Uterus (tissue), 2 donors: ENCODE data around the gene CHST8.

ENCODE experiments used
- POLR2A ChIP-seq, 2 donors: fragments of 450-650 bp; IDR thresholded peaks; one replicate each; pipeline ENCODE4 v1.6.1; 2016; ENCODE audit warnings: antibody characterized with exemption in 2 of 2, mild to moderate bottlenecking in 1 of 2, moderate library complexity in 1 of 2
- TF ChIP-seq, protein P1 (sequence below), 4 experiments: fragments of 200-600 bp in 2 of 4; fragments of 450-650 bp in 2 of 4; sonication (generic) in 2 of 4; IDR thresholded peaks; one replicate each; pipeline ENCODE4 v1.5.1; 2016 to 2019; ENCODE audit warnings: antibody characterized with exemption in 4 of 4, mild to moderate bottlenecking in 2 of 4, moderate library complexity in 1 of 4

DNA sequence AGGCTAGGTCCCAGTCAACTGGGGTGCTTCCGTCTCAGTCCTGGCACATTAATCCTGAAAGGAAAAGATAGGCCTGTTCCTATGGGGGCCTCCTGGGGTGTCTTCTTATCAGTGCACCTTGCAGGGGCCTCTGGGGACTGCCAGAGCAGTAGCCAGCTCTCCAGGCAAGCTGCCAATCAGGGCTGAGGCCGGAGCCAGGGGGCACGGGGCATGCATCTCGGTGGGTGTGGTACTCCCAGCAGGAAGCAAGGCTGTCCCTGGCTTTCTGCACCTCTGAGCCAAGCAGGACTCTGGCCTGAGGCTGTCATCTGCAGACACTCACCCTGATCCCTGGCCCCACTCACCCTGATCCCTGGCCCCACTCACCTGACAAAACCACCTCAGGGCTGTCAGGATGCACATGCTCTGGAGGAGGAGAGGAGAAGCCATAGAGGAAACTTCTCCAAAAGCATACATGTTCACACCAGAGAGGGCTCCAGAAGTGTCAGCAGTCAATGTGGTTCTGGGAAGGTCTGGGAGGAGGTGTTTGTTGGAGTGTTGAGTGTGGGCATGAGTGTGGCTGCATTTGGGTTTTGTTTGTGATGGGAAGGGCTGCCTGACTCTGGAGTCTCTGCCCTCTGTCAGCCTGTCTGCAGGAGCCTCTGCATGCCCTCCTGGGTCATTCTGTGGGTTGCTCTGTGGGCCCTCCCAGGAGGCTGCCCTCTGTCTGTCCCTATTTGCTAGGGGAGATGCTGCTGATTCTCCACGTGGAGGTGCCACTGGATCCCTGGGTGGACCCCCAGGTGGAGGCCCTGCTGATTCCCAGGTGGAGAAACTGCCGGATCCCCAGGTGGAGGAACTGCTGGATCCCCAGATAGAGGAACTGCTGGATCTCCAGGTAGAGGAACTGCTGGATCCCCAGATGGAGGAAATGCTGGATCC, 152.2 kb downstream of the CHST8 start:
- TF ChIP-seq, protein P1, sequence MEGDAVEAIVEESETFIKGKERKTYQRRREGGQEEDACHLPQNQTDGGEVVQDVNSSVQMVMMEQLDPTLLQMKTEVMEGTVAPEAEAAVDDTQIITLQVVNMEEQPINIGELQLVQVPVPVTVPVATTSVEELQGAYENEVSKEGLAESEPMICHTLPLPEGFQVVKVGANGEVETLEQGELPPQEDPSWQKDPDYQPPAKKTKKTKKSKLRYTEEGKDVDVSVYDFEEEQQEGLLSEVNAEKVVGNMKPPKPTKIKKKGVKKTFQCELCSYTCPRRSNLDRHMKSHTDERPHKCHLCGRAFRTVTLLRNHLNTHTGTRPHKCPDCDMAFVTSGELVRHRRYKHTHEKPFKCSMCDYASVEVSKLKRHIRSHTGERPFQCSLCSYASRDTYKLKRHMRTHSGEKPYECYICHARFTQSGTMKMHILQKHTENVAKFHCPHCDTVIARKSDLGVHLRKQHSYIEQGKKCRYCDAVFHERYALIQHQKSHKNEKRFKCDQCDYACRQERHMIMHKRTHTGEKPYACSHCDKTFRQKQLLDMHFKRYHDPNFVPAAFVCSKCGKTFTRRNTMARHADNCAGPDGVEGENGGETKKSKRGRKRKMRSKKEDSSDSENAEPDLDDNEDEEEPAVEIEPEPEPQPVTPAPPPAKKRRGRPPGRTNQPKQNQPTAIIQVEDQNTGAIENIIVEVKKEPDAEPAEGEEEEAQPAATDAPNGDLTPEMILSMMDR (IDR thresholded peaks at IDR 0.05): no peak
- no peak for TF ChIP-seq POLR2A (IDR thresholded peaks at IDR 0.05)
